ENCODE measurements around the gene TSHR.

The TSHR gene

DNA sequence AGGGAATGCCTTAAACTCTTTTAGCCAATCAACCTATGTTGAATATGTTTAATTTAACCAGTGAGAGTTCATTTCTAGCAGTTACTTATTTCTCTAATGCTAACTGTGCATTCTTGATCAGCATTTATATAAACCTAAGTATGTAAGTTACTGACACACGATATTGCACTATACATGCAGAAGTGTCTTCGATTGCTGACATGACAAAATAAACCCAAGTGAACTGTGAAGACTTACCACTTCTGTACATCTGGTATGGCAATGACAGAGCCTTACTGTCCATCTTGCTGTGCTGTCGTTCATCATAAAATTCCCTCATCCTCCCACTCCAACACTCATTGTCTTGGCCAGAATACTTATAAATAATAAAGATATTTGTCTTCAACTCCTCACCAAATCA is 131.8 kb downstream of the TSHR start:
- H3K27ac ChIP-seq (ENCODE audit: low read depth, low read length): no peak overlapping the region
- H4K20me1 ChIP-seq (ENCODE audit: control insufficient read depth, insufficient read depth, low read depth, low read length): no peaks in the 10 kb centered on the region
- H3K27me3 ChIP-seq (ENCODE audit: control insufficient read depth, low read length): no peaks in the 10 kb centered on the region
- H3K9me2 ChIP-seq (replicated peaks; ENCODE audit: control insufficient read depth, low read length): no peaks in the 10 kb centered on the region
- no peak overlapping the region for H3K4me2 ChIP-seq (ENCODE audit: low read length)
- peaks cover 5% of the 10 kb centered on the region for H3K4me1 ChIP-seq (ENCODE audit: control insufficient read depth, low read length)
- H3K36me3 ChIP-seq (ENCODE audit: control insufficient read depth, low read length): no peaks in the 10 kb centered on the region
- no peaks in the 10 kb centered on the region for H3F3A ChIP-seq (ENCODE audit: control insufficient read depth, insufficient read depth)
- TF ChIP-seq EZH2phosphoT487 (IDR thresholded peaks at IDR 0.05; ENCODE audit: borderline replicate concordance, low read length): no peak
- TF ChIP-seq, protein P1, sequence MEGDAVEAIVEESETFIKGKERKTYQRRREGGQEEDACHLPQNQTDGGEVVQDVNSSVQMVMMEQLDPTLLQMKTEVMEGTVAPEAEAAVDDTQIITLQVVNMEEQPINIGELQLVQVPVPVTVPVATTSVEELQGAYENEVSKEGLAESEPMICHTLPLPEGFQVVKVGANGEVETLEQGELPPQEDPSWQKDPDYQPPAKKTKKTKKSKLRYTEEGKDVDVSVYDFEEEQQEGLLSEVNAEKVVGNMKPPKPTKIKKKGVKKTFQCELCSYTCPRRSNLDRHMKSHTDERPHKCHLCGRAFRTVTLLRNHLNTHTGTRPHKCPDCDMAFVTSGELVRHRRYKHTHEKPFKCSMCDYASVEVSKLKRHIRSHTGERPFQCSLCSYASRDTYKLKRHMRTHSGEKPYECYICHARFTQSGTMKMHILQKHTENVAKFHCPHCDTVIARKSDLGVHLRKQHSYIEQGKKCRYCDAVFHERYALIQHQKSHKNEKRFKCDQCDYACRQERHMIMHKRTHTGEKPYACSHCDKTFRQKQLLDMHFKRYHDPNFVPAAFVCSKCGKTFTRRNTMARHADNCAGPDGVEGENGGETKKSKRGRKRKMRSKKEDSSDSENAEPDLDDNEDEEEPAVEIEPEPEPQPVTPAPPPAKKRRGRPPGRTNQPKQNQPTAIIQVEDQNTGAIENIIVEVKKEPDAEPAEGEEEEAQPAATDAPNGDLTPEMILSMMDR (IDR thresholded peaks at IDR 0.05; ENCODE audit: low read depth, low read length, poor library complexity, severe bottlenecking): no peak
- no peaks in the 10 kb centered on the region for H3K79me2 ChIP-seq (ENCODE audit: control insufficient read depth, low read length)
- H3K9me3 ChIP-seq (ENCODE audit: control insufficient read depth, insufficient read depth, low read length): no peaks in the 10 kb centered on the region
- no peak overlapping the region for H3K4me3 ChIP-seq (ENCODE audit: low read length)

GRCh38 chr14:81091139-81091538 is 135.7 kb downstream of the TSHR start:
- Histone ChIP-seq H4K20me1 (ENCODE audit: control insufficient read depth, insufficient read depth, low read depth, low read length) (no peaks in the 10 kb centered on the region), H3K9me2 (replicated peaks; ENCODE audit: control insufficient read depth, low read length) (no peaks in the 10 kb centered on the region), H3K36me3 (ENCODE audit: control insufficient read depth, low read length) (no peaks in the 10 kb centered on the region), H3K4me1 (ENCODE audit: control insufficient read depth, low read length) (no peaks in the 10 kb centered on the region; the same call in 1 of the 2 replicates), H3F3A (ENCODE audit: control insufficient read depth, insufficient read depth) (no peaks in the 10 kb centered on the region), H3K4me2 (ENCODE audit: low read length) (no peak overlapping the region), H3K79me2 (ENCODE audit: control insufficient read depth, low read length) (no peaks in the 10 kb centered on the region), H3K27ac (ENCODE audit: low read depth, low read length) (no peak overlapping the region), H3K4me3 (ENCODE audit: low read length) (no peak overlapping the region), H3K27me3 (ENCODE audit: control insufficient read depth, low read length) (no peaks in the 10 kb centered on the region), H3K9me3 (ENCODE audit: control insufficient read depth, insufficient read depth, low read length) (no peaks in the 10 kb centered on the region)
- TF ChIP-seq, protein P1 (IDR thresholded peaks at IDR 0.05; ENCODE audit: low read depth, low read length, poor library complexity, severe bottlenecking): no peak
- no peak for TF ChIP-seq EZH2phosphoT487 (IDR thresholded peaks at IDR 0.05; ENCODE audit: borderline replicate concordance, low read length)

- no peaks in the 10 kb centered on the region for H3K27me3 ChIP-seq (ENCODE audit: control insufficient read depth, low read length)
- no peak overlapping the region for H3K4me3 ChIP-seq (ENCODE audit: low read length)
- H3K9me3 ChIP-seq (ENCODE audit: control insufficient read depth, insufficient read depth, low read length): no peaks in the 10 kb centered on the region
- no peak overlapping the region for H3K27ac ChIP-seq (ENCODE audit: low read depth, low read length)
- TF ChIP-seq EZH2phosphoT487 (IDR thresholded peaks at IDR 0.05; ENCODE audit: borderline replicate concordance, low read length): no peak
- no peaks in the 10 kb centered on the region for H3K79me2 ChIP-seq (ENCODE audit: control insufficient read depth, low read length)
- no peaks in the 10 kb centered on the region for H3K9me2 ChIP-seq (replicated peaks; ENCODE audit: control insufficient read depth, low read length)
- H3K36me3 ChIP-seq (ENCODE audit: control insufficient read depth, low read length): no peaks in the 10 kb centered on the region
- H4K20me1 ChIP-seq (ENCODE audit: control insufficient read depth, insufficient read depth, low read depth, low read length): no peaks in the 10 kb centered on the region
- H3K4me1 ChIP-seq (ENCODE audit: control insufficient read depth, low read length): no peaks in the 10 kb centered on the region; the same call in 1 of the 2 replicates
- no peaks in the 10 kb centered on the region for H3F3A ChIP-seq (ENCODE audit: control insufficient read depth, insufficient read depth)
- H3K4me2 ChIP-seq (ENCODE audit: low read length): no peak overlapping the region
These were observed 136.2 kb downstream of the TSHR start for GRCh38 chr14:81091660-81092059.

GRCh38 chr14:81093651-81094050 is 138.2 kb downstream of the TSHR start:
- Histone ChIP-seq H3K27ac (ENCODE audit: low read depth, low read length) (no peak overlapping the region), H3K4me2 (ENCODE audit: low read length) (no peak overlapping the region), H4K20me1 (ENCODE audit: control insufficient read depth, insufficient read depth, low read depth, low read length) (no peaks in the 10 kb centered on the region), H3K4me3 (ENCODE audit: low read length) (no peak overlapping the region), H3K4me1 (ENCODE audit: control insufficient read depth, low read length) (no peaks in the 10 kb centered on the region; the same call in 1 of the 2 replicates), H3K36me3 (ENCODE audit: control insufficient read depth, low read length) (no peaks in the 10 kb centered on the region), H3K79me2 (ENCODE audit: control insufficient read depth, low read length) (no peaks in the 10 kb centered on the region), H3K27me3 (ENCODE audit: control insufficient read depth, low read length) (no peaks in the 10 kb centered on the region), H3F3A (ENCODE audit: control insufficient read depth, insufficient read depth) (no peaks in the 10 kb centered on the region), H3K9me2 (replicated peaks; ENCODE audit: control insufficient read depth, low read length) (no peaks in the 10 kb centered on the region), H3K9me3 (ENCODE audit: control insufficient read depth, insufficient read depth, low read length) (no peaks in the 10 kb centered on the region)
- TF ChIP-seq EZH2phosphoT487 (IDR thresholded peaks at IDR 0.05; ENCODE audit: borderline replicate concordance, low read length): no peak
- TF ChIP-seq, protein P1 (IDR thresholded peaks at IDR 0.05; ENCODE audit: low read depth, low read length, poor library complexity, severe bottlenecking): no peak

Measured in DOHH2 (cell line).